Measurements from ENCODE around the gene POLR2L. TPM values are rescaled to one million over a fixed set of nuclear protein-coding genes. Genes with fewer than 3 reads are reported as not detected.

POLR2L gene
- total RNA-seq, 4 donors from 2014 or later, result 95.5 to 165 (median 110) TPM

DNA sequence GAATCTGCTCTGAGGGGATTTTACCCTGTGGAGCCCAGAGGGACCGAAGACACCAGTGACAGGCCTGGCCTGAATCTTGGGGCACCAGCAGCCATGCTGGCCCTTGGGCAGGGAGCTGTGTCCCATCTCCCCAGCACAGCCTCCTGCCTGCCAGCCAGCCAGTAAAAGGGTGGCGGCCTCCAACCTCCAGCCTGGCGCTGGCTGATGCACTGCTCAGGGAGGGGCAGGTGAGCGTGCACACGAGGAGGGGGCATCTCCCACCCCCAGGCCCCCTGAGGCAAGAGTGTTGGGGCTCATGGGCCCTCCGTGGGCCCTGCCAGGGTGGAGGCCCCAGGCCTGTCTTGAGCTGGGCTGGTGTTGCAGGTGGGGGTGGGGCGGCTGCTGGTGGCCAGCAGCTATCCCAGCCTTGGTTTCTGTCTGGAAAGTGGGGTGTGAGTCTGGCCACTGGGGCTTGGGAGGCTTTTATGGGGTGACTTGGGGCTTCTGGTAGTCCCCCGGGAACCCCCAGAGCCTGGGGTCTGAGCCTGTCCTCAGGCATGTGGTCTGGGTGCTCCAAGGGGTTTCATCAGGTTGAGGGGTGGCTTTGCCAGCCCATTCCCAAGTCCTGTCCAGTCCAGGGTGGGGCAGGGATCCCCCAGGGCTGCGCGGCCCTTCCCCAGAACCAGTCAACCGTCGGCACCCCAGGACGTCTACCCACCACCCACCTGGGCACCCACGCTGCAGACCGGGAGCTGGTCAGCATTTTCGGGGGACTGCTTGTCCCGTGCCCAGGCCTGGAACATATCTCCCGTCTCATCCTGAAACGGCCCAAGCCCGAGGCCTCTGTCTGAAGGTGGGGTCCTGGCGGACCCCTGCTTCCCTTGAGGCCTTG is 18.1 kb upstream of the POLR2L start:
- no peak for ATAC-seq (ENCODE audit: low FRiP score)
- TF ChIP-seq, protein P1, sequence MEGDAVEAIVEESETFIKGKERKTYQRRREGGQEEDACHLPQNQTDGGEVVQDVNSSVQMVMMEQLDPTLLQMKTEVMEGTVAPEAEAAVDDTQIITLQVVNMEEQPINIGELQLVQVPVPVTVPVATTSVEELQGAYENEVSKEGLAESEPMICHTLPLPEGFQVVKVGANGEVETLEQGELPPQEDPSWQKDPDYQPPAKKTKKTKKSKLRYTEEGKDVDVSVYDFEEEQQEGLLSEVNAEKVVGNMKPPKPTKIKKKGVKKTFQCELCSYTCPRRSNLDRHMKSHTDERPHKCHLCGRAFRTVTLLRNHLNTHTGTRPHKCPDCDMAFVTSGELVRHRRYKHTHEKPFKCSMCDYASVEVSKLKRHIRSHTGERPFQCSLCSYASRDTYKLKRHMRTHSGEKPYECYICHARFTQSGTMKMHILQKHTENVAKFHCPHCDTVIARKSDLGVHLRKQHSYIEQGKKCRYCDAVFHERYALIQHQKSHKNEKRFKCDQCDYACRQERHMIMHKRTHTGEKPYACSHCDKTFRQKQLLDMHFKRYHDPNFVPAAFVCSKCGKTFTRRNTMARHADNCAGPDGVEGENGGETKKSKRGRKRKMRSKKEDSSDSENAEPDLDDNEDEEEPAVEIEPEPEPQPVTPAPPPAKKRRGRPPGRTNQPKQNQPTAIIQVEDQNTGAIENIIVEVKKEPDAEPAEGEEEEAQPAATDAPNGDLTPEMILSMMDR (IDR thresholded peaks at IDR 0.05), result no peak
- DNase-seq (ENCODE audit: low spot score), result no peak

DNA sequence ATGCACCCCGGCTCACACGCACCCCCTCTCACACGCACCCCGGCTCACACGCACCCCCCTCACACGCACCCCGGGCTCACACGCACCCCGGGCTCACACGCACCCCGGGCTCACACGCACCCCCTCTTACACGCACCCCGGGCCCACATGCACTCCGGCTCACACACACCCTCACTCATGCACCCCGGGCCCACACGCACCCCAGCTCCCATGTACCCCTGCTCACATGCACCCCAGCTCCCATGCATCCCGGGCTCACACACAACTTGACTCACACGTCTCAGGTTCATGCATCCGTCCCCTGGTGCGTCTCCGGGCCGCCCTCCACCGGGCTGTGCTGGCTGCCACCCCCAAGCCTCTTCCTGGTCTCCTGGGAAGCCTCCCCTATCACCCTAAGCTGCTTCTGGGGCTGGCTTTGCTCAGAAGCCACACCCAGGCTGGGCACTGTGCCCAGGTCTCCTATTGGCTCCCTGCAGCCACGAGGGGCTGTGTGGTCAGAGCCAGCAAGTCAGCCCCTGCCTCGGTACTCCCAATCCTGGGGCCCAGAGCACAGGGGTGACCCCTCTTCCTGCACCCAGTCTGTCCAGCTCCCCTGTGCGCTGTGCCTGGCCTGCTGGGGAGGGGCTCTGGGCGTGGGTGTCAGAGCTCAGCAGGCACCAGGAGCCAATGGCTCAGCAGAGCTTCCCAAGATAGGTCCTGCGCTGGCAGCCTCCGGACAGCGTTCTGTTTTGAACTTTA is 17.2 kb upstream of the POLR2L start:
- ATAC-seq (ENCODE audit: low FRiP score), result peak; percentile 63
- peak; percentile 48 for DNase-seq (ENCODE audit: low spot score)
- TF ChIP-seq, protein P1 (IDR thresholded peaks at IDR 0.05), result no peak

DNA sequence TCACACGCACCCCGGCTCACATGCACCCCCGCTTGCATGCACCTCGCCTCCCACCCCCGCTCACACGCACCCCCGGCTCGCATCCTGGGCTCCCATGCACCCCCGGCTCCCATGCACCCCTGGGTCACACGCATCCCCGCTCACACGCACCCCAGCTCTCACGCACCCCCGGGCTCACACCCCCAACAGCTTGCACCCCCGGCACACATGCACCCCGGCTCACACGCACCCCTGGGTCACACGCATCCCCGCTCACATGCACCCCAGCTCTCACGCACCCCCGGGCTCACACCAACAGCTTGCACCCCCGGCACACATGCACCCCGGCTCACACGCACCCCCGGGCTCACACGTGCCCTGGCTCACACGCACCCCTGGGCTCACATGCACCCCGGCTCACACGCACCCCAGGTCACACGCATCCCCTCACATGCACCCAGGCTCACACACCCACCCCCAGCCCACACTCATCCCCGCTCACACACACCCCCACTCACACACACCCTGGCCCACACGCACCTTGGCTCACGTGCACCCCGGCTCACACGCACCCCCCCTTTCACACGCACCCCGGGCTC is 16.5 kb upstream of the POLR2L start:
- no peak for DNase-seq (ENCODE audit: low spot score)
- TF ChIP-seq, protein P1 (IDR thresholded peaks at IDR 0.05), result no peak
- ATAC-seq (ENCODE audit: low FRiP score), result no peak

GRCh38 chr11:858053-858761 is 15.9 kb upstream of the POLR2L start:
- no peak for DNase-seq (ENCODE audit: low spot score)
- no peak for ATAC-seq (ENCODE audit: low FRiP score)
- TF ChIP-seq, protein P1 (IDR thresholded peaks at IDR 0.05), result no peak

DNA sequence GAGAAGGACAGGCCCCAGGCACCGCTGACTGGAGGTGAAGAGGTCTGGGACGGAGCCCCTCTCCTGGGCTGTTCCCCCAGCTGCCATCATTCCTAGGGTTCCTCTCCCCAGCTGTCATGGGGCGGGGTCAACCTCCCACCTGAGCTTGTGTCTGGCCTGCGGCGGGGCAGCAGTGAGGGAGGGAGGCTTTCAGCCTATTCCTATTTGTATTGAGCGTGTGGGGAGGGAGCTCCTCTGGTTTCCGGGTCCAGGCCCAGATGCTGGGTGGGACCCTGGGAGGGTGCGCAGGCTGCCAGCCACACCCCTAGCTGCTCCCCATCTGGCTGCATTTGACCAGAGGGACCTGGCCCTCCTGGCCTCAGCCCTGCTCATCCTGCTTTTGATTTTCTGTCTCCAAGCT is 14.1 kb upstream of the POLR2L start:
- TF ChIP-seq, protein P1 (IDR thresholded peaks at IDR 0.05), result no peak
- ATAC-seq (ENCODE audit: low FRiP score) (no peak), DNase-seq (ENCODE audit: low spot score) (no peak)

GRCh38 chr11:855796-856195 is 13.5 kb upstream of the POLR2L start:
- ATAC-seq (ENCODE audit: low FRiP score), result no peak
- TF ChIP-seq, protein P1 (IDR thresholded peaks at IDR 0.05), result no peak
- no peak for DNase-seq (ENCODE audit: low spot score)

Measured in omental fat pad (tissue), 4 donors.